HG03039 (cell line): ENCODE measurements around the gene GJD3.
"Not testable (repeated sequence)": the region's sequence is repeated elsewhere in the genome, so short reads cannot be mapped to it uniquely, and the experiment has no call there.

ENCODE experiments used
- ATAC-seq: cut with Tn5 transposase; IDR thresholded peaks from one replicate; pipeline ENCODE4 v1.9.1; 2021; ENCODE audit warnings: mild to moderate bottlenecking, moderate library complexity; ENCODE audit not compliant: unreplicated experiment

The GJD3 gene

GRCh38 chr17:40371261-40371929, 6.9 kb upstream of the GJD3 start:
- ATAC-seq, result no peak

GRCh38 chr17:40369923-40370322, 5.4 kb upstream of the GJD3 start:
- ATAC-seq, result no peak

- ATAC-seq, result not testable (repeated sequence)
Observed at GRCh38 chr17:40367728-40368127, 3.2 kb upstream of the GJD3 start.

GRCh38 chr17:40366861-40367518, 2.5 kb upstream of the GJD3 start:
- no peak for ATAC-seq

- ATAC-seq, result no peak
Observed at GRCh38 chr17:40366076-40366860, 1.7 kb upstream of the GJD3 start.

GRCh38 chr17:40364906-40365305, 369 bp upstream of the GJD3 start:
- ATAC-seq, result no peak

GRCh38 chr17:40363111-40363827, 1.3 kb downstream of the GJD3 start:
- no peak for ATAC-seq

GRCh38 chr17:40362696-40363110, 1.8 kb downstream of the GJD3 start:
- ATAC-seq, result no peak

- no peak for ATAC-seq
Observed at GRCh38 chr17:40361925-40362695, 2.4 kb downstream of the GJD3 start.

- no peak for ATAC-seq
Observed at GRCh38 chr17:40361063-40361924, 3.2 kb downstream of the GJD3 start.

GRCh38 chr17:40360091-40360490, 4.4 kb downstream of the GJD3 start:
- no peak for ATAC-seq

- no peak for ATAC-seq
Observed at GRCh38 chr17:40358323-40359038, 6.1 kb downstream of the GJD3 start.

- no peak for ATAC-seq
Observed at GRCh38 chr17:40356990-40357881, 7.3 kb downstream of the GJD3 start.

GRCh38 chr17:40355804-40356758, 8.5 kb downstream of the GJD3 start:
- no peak for ATAC-seq

GRCh38 chr17:40355123-40355803, 9.3 kb downstream of the GJD3 start:
- no peak for ATAC-seq
